Measurements from ENCODE around the gene FOSB. TPM values are rescaled to one million over a fixed set of nuclear protein-coding genes. Genes with fewer than 3 reads are reported as not detected.

The FOSB gene
- total and polyA plus RNA-seq, 9 of the 15 experiments (the other 6 are each of a cell fraction or from before 2014, with no cell fraction given), result 0.11 to 2.7 (median 0.73) TPM

- TF ChIP-seq HMBOX1 (IDR thresholded peaks at IDR 0.05) (no peak), HDAC1 (IDR thresholded peaks at IDR 0.05) (peak in 1 of 2 experiments; percentile 39; a peak in 1 of 4 replicates), CHD1 (IDR thresholded peaks at IDR 0.05; ENCODE audit: low read length) (peak; percentile 83), CHD4 (IDR thresholded peaks at IDR 0.05; ENCODE audit: insufficient read depth, insufficient replicate concordance, low read depth, low read length, poor library complexity, severe bottlenecking) (peak; percentile 37), NR2C1 (IDR thresholded peaks at IDR 0.05) (no peak), NR2C1 (tag; IDR thresholded peaks at IDR 0.05) (0 out of 2 replicates have a peak, but pooled peaks have one; percentile 5), ELF1 (tag; IDR thresholded peaks at IDR 0.05) (peak; percentile 68; the same call in 1 of the 2 replicates), ERF (CRISPR knock-in tag; IDR thresholded peaks at IDR 0.05) (peak; percentile 43; the same call in 1 of the 2 replicates), CTBP1 (IDR thresholded peaks at IDR 0.05; ENCODE audit: borderline replicate concordance) (peak; percentile 68; the same call in 1 of the 2 replicates), KDM5B (IDR thresholded peaks at IDR 0.05; ENCODE audit: insufficient replicate concordance, low read depth, low read length) (peak; percentile 96), SMAD1 (IDR thresholded peaks at IDR 0.05; ENCODE audit: low read depth, low read length, partially characterized antibody) (peak; percentile 84), FOXJ3 (CRISPR knock-in tag; IDR thresholded peaks at IDR 0.05) (no peak), XRCC3 (IDR thresholded peaks at IDR 0.05) (no peak), C11orf30 (IDR thresholded peaks at IDR 0.05; ENCODE audit: low read depth) (no peak), MECOM (CRISPR knock-in tag; IDR thresholded peaks at IDR 0.05) (no peak), CCAR2 (IDR thresholded peaks at IDR 0.05; ENCODE audit: low read depth, low read length) (no peak), NFIC (IDR thresholded peaks at IDR 0.05) (peak; percentile 33), ELF2 (CRISPR knock-in tag; IDR thresholded peaks at IDR 0.05) (peak; percentile 40; the same call in 1 of the 2 replicates)
- TF ChIP-seq, protein P1, sequence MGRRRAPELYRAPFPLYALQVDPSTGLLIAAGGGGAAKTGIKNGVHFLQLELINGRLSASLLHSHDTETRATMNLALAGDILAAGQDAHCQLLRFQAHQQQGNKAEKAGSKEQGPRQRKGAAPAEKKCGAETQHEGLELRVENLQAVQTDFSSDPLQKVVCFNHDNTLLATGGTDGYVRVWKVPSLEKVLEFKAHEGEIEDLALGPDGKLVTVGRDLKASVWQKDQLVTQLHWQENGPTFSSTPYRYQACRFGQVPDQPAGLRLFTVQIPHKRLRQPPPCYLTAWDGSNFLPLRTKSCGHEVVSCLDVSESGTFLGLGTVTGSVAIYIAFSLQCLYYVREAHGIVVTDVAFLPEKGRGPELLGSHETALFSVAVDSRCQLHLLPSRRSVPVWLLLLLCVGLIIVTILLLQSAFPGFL (CRISPR knock-in tag; IDR thresholded peaks at IDR 0.05), result 0 out of 2 replicates have a peak, but pooled peaks have one; percentile 24
- TF ChIP-seq, protein P2, sequence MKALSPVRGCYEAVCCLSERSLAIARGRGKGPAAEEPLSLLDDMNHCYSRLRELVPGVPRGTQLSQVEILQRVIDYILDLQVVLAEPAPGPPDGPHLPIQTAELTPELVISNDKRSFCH (CRISPR knock-in tag; IDR thresholded peaks at IDR 0.05), result no peak
- TF ChIP-seq, protein P2 (tag; IDR thresholded peaks at IDR 0.05), result 0 out of 2 replicates have a peak, but pooled peaks have one; percentile 27
- TF ChIP-seq, protein P3, sequence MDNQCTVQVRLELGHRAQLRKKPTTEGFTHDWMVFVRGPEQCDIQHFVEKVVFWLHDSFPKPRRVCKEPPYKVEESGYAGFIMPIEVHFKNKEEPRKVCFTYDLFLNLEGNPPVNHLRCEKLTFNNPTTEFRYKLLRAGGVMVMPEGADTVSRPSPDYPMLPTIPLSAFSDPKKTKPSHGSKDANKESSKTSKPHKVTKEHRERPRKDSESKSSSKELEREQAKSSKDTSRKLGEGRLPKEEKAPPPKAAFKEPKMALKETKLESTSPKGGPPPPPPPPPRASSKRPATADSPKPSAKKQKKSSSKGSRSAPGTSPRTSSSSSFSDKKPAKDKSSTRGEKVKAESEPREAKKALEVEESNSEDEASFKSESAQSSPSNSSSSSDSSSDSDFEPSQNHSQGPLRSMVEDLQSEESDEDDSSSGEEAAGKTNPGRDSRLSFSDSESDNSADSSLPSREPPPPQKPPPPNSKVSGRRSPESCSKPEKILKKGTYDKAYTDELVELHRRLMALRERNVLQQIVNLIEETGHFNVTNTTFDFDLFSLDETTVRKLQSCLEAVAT (IDR thresholded peaks at IDR 0.05), result peak in 1 of 2 experiments; percentile 63; a peak in 1 of 4 replicates
Measured at GRCh38 chr19:45506989-45507871, 39.4 kb downstream of the FOSB start, which contains the start of gene VASP (continued).
